PC-9 (cell line): ENCODE measurements around the gene ALK.

Source experiments
- CTCF ChIP-seq: fragments of 200-600 bp; sonication (generic); conservative IDR thresholded peaks from 2 replicates; pipeline ENCODE4 v1.6.1; 2017; ENCODE audit warnings: mixed run types, antibody characterized with exemption, mild to moderate bottlenecking, moderate library complexity
- EZH2 ChIP-seq: fragments of 200-600 bp; sonication (generic); IDR thresholded peaks from 2 replicates; pipeline ENCODE4 v1.8.0; 2017; ENCODE audit warnings: antibody characterized with exemption, low read depth

GRCh38 chr2:29448096-29448688 is 473.2 kb downstream of the ALK start:
- TF ChIP-seq CTCF (no peak), EZH2 (no peak)
